Ishikawa (cell line): ENCODE data around the gene NFATC4.

ENCODE experiments used
- CEBPB ChIP-seq: IDR thresholded peaks from 2 replicates; pipeline ENCODE4 v1.6.1; 2012
- CREB1 ChIP-seq: IDR thresholded peaks from 2 replicates; pipeline ENCODE4 v1.6.1; 2012; ENCODE audit warnings: low read depth
- EGR1 ChIP-seq: IDR thresholded peaks from 2 replicates; pipeline ENCODE4 v1.6.1; 2012
- EP300 ChIP-seq: IDR thresholded peaks from 2 replicates; pipeline ENCODE4 v1.6.1; 2012; ENCODE audit warnings: borderline replicate concordance
- FOXM1 ChIP-seq: IDR thresholded peaks from 2 replicates; pipeline ENCODE4 v1.6.1; 2012; ENCODE audit warnings: low read depth, borderline replicate concordance
- MAX ChIP-seq: IDR thresholded peaks from 2 replicates; pipeline ENCODE4 v1.6.1; 2012
- NFIC ChIP-seq: IDR thresholded peaks from 2 replicates; pipeline ENCODE4 v1.6.1; 2012
- RAD21 ChIP-seq: IDR thresholded peaks from 2 replicates; pipeline ENCODE4 v1.6.1; 2012; ENCODE audit warnings: low read depth
- REST ChIP-seq: IDR thresholded peaks from 2 replicates; pipeline ENCODE4 v1.6.1; 2012; ENCODE audit warnings: low read depth, mild to moderate bottlenecking
- TAF1 ChIP-seq: IDR thresholded peaks from 2 replicates; pipeline ENCODE4 v1.6.1; 2012; ENCODE audit warnings: low read depth, mild to moderate bottlenecking
- TCF12 ChIP-seq: IDR thresholded peaks from 2 replicates; pipeline ENCODE4 v1.6.1; 2012; ENCODE audit warnings: low read depth
- TEAD4 ChIP-seq: IDR thresholded peaks from 2 replicates; pipeline ENCODE4 v1.6.1; 2012
- USF1 ChIP-seq: IDR thresholded peaks from 2 replicates; pipeline ENCODE4 v1.6.1; 2012
- YY1 ChIP-seq: IDR thresholded peaks from 2 replicates; pipeline ENCODE4 v1.6.1; 2012; ENCODE audit warnings: low read depth
- ZBTB7A ChIP-seq: IDR thresholded peaks from 2 replicates; pipeline ENCODE4 v1.6.1; 2012; ENCODE audit warnings: low read depth

Gene NFATC4

GRCh38 chr14:24339284-24340151, 28.5 kb upstream of the NFATC4 start, which contains the start of gene RIPK3:
Gene RIPK3 (minus strand): TSS chr14:24339991. CDS start chr14:24339826, 165 bp downstream.
- no peak for TF ChIP-seq CREB1
- no peak for TF ChIP-seq MAX
- no peak for TF ChIP-seq NFIC
- no peak for TF ChIP-seq REST
- TF ChIP-seq RAD21, result no peak
- TF ChIP-seq TAF1, result no peak
- no peak for TF ChIP-seq ZBTB7A
- no peak for TF ChIP-seq FOXM1
- no peak for TF ChIP-seq USF1
- no peak for TF ChIP-seq EGR1
- no peak for TF ChIP-seq CEBPB

GRCh38 chr14:24340606-24341005, 27.4 kb upstream of the NFATC4 start:
- no peak for TF ChIP-seq YY1
- TF ChIP-seq EGR1, result no peak
- TF ChIP-seq CREB1, result no peak
- TF ChIP-seq ZBTB7A, result no peak
- no peak for TF ChIP-seq RAD21

GRCh38 chr14:24342889-24343288, 25.1 kb upstream of the NFATC4 start:
- no peak for TF ChIP-seq REST
- no peak for TF ChIP-seq CEBPB
- TF ChIP-seq MAX, result no peak
- no peak for TF ChIP-seq NFIC
- no peak for TF ChIP-seq CREB1
- TF ChIP-seq ZBTB7A, result no peak
- TF ChIP-seq TCF12, result no peak
- no peak for TF ChIP-seq RAD21
- TF ChIP-seq TEAD4, result no peak
- no peak for TF ChIP-seq USF1
- no peak for TF ChIP-seq EGR1
- no peak for TF ChIP-seq YY1
- no peak for TF ChIP-seq EP300

GRCh38 chr14:24343795-24344660, 24.0 kb upstream of the NFATC4 start:
- TF ChIP-seq FOXM1 (no peak), TCF12 (no peak), ZBTB7A (no peak), NFIC (no peak), TEAD4 (no peak), EP300 (no peak), RAD21 (no peak), EGR1 (no peak)

- TF ChIP-seq NFIC (no peak), EP300 (no peak), TCF12 (no peak), FOXM1 (no peak), TAF1 (no peak), MAX (no peak), USF1 (no peak), YY1 (no peak), CEBPB (no peak), CREB1 (no peak), EGR1 (no peak), RAD21 (no peak), ZBTB7A (no peak), REST (no peak), TEAD4 (no peak)
These were observed 20.9 kb upstream of the NFATC4 start for GRCh38 chr14:24347134-24347533.
